ENCODE measurements around the gene NFS1.

- TF ChIP-seq, protein P1, sequence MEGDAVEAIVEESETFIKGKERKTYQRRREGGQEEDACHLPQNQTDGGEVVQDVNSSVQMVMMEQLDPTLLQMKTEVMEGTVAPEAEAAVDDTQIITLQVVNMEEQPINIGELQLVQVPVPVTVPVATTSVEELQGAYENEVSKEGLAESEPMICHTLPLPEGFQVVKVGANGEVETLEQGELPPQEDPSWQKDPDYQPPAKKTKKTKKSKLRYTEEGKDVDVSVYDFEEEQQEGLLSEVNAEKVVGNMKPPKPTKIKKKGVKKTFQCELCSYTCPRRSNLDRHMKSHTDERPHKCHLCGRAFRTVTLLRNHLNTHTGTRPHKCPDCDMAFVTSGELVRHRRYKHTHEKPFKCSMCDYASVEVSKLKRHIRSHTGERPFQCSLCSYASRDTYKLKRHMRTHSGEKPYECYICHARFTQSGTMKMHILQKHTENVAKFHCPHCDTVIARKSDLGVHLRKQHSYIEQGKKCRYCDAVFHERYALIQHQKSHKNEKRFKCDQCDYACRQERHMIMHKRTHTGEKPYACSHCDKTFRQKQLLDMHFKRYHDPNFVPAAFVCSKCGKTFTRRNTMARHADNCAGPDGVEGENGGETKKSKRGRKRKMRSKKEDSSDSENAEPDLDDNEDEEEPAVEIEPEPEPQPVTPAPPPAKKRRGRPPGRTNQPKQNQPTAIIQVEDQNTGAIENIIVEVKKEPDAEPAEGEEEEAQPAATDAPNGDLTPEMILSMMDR (IDR thresholded peaks at IDR 0.05) = no peak
- no peak for TF ChIP-seq ZFX (IDR thresholded peaks at IDR 0.05; ENCODE audit: borderline replicate concordance)
Measured at GRCh38 chr20:35711588-35712209, 12.5 kb upstream of the NFS1 start.

Data from 22Rv1 (cell line).